GM18870 (cell line): ENCODE data around the gene OAS1.

Experiments used
- ATAC-seq: cut with Tn5 transposase; IDR thresholded peaks from one replicate; pipeline ENCODE4 v1.9.1; 2021; ENCODE audit warnings: moderate library complexity; ENCODE audit not compliant: unreplicated experiment

The OAS1 gene

DNA sequence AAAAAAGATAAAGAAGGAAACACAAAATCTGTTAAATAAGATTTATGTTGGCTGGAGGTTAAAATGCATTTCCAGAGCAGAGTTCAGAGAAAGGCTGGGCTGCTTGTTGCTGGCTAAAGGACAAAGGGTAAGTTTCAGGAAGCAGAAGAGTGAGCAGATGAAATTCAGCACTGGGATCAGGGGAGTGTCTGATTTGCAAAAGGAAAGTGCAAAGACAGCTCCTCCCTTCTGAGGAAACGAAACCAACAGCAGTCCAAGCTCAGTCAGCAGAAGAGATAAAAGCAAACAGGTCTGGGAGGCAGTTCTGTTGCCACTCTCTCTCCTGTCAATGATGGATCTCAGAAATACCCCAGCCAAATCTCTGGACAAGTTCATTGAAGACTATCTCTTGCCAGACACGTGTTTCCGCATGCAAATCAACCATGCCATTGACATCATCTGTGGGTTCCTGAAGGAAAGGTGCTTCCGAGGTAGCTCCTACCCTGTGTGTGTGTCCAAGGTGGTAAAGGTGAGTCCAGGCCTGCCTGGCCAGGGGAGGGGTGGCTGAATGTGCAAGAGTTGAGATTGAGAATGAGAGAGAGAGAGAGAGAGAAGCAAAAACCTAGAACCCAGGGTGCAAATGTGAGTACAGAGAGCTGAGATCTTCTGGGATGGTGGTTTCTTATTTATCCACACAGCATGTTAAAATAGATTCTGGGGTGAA, at the start of gene OAS1:
Gene OAS1, plus strand, starts transcription at position 251 of the 703 bp plus-strand sequence. Its CDS starts 78 bp downstream, at position 329.
- ATAC-seq: peak; percentile 60

GRCh38 chr12:112859291-112859690, 47.5 kb upstream of the OAS1 start:
- ATAC-seq: no peak

DNA sequence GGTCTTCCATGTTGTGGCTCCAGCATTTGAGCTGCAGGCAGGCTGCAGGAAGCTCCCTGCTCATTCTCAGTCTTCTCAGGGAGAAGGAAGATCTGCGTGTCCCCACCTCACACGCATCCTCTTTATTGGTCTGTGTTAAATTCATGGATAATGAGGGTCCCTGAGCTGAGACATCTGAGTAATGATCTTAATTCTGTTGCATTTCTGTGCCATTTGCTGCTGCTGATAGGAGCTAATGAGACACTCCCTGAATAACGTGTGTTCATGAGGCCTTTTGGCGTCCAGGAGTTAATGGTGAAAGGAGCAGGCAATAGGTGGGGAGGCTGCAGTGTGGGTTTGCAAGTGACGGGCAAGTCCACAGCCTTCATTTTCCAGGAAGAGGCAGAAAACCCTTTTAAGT, 46.6 kb upstream of the OAS1 start:
- ATAC-seq: no peak

GRCh38 chr12:112861284-112861683, 45.5 kb upstream of the OAS1 start:
- no peak for ATAC-seq

- no peak for ATAC-seq
Observed at GRCh38 chr12:112862636-112863290, 44.0 kb upstream of the OAS1 start.

- ATAC-seq: no peak
Observed at GRCh38 chr12:112868459-112869041, 38.2 kb upstream of the OAS1 start.

GRCh38 chr12:112869091-112869490, 37.7 kb upstream of the OAS1 start:
- no peak for ATAC-seq

DNA sequence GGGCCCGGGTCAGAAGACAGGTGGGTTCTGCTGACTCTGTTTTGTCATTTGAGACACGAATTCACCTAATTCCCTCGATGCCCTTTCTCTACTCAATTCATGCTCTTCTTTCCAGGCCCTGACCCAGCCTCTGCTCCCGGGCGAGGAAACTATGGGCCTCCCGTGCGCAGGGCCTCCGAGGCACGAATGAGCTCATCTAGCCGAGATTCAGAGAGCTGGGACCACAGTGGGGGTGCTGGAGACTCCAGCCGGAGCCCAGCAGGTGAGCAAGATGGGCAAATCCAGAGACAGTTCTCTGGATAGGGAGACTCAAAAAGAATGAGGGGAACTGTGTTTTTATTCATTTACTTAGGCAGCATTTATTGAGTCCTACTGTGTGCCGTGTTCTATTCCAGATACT, 37.0 kb upstream of the OAS1 start:
- ATAC-seq: no peak

DNA sequence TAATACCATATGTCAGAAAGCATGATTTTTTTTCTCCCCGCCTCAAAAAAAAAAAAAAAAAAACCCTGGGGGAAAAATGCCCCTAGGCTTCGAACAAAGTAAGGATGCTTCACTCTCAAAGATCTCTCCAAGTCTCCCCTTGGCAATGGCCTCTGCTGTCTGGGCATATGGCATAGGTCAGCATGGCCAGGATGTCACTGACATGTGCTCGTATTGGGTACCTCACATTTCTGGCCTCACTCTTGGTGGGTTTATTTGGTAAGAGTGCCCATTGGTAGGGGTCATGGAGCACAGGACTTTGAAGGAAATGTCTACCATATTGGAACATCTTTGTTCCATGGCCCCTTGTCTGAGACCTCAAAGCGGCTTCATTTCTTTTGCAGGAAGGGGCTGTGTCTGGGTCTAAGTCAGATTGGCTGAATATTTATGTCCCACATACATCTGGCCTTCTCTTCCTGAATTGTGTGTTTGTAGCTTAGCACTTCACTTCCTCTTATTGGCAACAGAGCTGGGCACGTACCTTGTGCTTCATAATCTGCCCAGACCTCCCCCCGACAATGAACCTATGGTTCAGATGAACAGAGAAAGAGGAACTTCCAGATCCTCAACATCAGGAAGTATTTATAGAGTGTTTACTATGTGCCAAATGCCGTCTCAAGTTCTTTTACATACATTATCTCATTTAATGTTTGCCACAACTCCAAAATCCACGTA, 36.3 kb upstream of the OAS1 start:
- ATAC-seq: no peak

DNA sequence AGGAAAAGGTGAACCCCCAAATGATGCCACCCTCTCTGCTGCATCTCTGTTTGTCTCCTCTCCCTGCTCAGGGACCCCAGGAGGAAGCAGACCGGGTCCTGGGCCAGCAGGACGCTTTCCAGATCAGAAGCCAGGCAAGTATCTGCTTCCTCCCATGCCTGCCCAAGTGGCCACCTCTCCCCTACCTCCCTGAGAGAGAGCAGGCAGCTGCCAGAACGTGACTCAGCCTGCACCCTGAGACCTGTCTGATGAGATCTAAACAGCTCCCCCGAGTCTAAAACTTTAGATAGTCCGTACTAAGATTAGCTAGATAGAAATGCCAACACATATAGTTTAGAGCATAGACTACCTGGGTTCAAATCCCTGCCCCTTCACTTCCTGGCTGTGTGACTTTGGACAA, 31.2 kb upstream of the OAS1 start:
- ATAC-seq: no peak

DNA sequence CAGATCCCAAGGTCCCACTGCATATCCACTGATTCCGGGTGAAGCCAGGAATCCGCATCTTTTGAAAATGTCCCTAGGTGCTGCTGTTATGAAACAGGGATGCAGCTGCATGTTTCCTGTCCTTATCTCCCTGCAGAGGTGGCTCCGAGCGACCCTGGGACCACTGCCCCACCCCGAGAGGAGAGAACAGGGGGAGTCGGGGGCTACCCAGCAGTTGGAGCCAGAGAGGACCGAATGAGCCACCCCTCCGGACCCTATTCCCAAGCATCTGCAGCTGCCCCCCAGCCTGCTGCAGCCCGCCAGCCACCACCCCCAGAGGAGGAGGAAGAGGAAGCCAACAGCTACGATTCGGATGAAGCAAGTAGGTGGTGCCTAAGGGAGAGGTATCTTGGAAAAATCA, 30.3 kb upstream of the OAS1 start:
- ATAC-seq: no peak

DNA sequence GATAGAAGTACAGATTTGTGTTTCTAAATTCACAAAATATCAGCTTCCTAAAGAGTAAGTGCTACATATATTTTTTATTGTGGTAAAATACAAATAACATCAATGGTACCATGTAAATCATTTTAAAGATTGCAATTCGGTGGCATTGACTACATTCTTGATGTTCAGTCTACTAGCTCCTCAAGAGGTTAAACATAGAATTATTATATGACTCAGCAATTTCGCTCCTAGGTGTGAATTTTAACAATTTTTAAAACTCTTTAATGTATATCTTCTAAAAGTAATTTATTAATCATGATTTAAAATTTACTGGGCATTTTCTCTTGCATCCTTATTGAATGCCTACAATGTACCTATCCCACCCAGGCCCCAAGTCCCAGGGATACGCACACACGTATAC, 29.8 kb upstream of the OAS1 start:
- no peak for ATAC-seq

DNA sequence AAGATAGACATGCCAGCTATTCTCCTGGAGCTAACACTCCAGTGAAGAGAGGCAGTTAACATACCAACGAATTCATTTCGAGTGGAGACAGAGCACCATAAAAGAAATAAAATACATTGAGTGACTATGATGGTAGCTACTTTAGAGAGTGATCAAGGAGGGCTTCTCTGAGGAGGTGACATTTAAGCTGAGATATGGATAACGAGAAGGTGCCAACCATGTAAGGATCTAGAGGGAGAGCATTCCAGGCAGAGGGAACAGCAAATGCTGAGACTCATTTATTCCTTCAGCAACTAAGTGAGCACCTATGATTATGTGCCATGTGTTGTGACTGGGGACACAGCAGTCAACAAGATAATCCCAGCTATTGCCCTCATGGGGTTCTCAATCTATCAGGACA, 28.3 kb upstream of the OAS1 start:
- ATAC-seq: no peak

DNA sequence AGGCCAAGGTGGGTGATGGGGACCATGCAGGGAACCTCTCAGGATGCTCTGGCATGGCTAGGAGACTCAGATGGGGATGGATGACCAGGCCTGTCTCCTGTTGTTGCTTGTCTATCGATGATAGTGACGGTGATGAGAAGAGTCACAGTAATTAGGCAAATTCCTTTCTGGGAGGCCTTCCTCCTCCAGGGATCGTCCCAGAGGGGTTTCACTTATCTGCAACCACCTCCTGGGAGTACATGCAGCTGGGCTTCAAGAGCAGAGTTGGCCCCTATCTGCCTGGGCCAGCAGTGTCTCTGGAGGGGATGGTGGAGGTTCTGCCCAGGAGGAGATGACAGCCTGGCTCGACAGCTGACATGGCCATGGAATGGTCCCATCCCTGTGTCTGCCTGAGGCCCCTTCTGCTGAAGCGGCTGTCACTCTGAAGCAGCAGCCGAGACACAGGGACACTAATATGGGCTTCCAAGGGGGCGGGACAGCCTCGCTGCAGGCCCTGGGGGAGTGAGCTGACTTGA, 27.5 kb upstream of the OAS1 start:
- ATAC-seq: no peak

- no peak for ATAC-seq
Observed at GRCh38 chr12:112881602-112882001, 25.2 kb upstream of the OAS1 start.

DNA sequence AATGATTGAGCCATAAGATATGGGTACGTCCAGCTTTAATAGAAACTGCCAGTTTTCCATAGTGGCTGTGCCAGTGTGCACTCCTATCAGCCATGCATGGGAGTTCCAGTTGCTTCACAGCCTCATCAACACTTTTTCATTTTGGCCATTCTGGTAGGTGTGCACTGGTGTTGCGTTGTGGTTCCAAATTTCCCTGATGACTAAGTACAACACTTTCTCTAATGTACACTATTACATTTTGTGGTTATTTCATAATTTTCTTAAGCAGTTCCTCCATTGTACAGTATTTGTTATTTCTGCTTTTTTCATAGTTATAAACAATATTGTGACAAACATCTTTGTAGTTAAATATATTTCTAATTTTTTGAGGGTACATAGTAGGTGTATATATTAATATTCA, 21.5 kb upstream of the OAS1 start:
- ATAC-seq: no peak

DNA sequence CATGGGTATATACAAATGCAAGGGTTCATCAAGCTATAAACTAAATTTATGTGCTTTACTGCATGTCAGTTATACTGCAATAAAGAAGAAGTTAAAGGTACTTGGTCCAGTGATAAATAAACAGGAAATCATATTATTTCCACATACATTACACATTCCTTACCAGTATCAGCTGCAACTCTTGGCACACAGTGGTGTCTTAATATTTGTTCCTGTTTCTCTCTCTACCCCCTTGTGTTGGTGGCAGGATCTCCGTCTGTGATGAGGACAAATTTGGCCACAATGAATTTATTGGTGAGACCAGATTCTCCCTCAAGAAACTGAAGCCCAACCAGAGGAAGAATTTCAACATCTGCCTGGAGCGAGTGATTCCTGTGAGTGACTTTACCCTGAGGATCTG, 19.2 kb upstream of the OAS1 start:
- no peak for ATAC-seq

DNA sequence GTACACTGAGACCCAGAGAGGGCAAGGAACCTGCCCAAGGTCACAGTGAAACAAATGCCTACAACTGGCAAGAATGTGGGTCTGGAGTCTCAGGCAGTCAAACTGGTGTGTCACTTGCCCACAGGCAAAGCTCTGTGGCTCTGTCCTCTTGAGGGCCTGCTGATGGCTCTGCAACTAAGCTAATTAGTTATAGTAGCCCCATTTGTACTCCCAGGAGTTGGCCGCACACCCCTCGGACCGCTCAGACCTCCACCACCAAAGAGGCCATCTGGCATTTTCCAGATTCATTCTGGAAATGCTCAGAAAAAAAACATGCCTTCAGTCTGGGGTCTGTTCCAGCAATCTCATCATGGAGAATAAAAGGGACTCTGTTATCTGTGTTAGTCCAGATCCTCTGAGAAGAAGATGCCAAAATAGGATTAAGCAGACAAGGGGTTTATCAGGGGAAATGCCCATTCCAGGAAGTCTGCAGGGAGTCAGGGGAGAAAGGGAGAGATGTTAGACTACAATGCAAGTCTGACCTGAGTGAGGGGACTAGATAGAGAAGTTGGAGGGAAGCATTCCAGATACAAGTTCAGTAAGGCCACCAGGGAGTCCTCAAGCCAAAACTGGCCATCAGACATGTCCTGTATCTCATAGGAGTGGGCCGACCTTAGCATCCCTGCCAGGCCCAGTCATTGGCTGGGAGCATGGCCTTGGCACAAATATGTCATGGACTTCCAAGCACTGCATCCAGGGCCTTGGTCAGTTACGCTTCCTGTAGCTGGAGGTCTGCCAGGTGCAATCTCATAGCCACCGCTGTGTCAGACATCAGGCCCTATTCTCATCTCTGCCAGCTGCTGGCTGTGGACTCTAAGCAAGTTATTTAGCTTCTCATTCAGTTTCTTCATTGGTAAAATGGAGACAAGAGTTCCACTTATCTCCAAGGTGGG, 15.4 kb upstream of the OAS1 start:
- ATAC-seq: no peak

DNA sequence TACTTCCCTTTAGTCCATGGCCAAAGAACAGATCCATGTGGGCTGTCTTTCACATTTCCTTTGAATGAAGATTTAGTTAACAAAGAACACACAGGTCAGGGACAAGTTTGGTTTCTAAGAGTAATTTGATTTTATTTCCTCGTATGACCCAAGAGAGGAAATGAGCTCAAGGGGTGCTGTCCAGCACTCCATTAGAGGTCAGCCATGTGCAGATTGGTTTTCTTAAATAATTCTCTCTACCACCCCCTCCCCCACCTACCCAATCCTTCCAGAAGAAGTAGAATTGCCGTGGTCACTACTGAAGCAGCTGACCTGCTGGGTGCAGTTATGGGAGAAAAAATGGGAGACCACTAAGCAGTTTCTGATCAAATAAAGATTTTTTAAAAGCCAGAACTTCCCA, 13.9 kb upstream of the OAS1 start:
- ATAC-seq: no peak

DNA sequence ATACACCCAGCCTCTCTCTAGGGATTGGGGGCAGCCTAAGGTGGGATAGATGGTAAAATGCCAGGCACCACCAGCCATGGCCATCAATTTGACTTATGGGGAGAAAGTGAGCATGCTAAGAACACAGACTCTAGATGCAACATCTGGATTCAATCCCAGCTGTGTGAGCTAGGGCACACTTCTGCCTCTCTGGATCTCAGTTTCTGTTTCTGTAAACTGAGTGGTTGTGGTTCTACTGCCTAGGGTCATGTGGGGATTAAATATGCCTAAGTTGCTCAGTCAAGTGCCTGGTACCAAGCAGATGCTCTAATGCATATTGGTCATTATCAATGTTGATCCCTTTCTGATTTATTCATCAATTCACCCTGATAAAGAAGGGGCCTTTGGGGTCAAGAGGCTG, 12.6 kb upstream of the OAS1 start:
- no peak for ATAC-seq

DNA sequence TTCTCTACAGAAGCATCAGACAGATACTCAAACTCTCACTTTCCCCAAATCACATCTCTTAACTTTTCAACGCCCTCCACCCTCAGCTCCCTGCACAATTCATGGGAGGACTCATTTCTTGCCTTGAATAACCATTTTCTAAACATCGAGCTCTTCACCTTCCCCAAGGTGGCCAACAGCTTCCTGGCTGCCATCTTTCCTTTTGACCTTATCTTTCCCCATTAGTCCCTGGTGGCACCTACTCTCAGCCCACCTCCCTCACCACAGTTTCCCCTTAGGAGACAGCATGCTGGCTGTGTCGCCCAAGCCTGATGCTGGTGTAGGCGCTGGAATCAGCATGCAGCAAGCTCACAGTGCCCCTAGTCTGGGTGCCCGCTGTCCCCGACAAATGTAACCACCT, 8.4 kb upstream of the OAS1 start:
- ATAC-seq: no peak
